Measurements from ENCODE around the gene KIRREL1. TPM values are rescaled to one million over a fixed set of nuclear protein-coding genes. Genes with fewer than 3 reads are reported as not detected.
A peak's percentile ranks its signal among the peaks of the same experiment; 100 is the strongest.

KIRREL1 gene
- total RNA-seq, 1 experiment from 2014 or later = 42.6 TPM

DNA sequence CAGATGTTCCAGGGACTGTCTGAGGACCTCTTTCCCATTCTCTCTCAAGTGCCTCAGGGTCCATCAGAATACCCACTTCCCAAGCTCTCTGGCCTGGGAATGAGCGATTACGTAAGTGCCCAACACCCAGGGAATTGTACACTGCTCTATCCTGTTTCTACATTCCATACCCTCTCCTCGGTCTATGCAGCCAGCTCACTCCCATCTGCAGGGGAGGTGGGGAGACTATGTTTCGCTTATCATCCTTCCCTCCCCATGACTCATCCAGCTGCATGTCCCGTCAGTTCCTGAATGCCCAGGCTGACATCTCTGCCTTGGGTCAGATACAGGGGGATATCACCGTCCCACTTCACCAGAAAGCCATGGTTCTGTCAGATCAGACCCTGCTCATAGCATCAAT is 152.7 kb downstream of the KIRREL1 start:
- peak; percentile 83 for DNase-seq (ENCODE audit: low read depth)

DNA sequence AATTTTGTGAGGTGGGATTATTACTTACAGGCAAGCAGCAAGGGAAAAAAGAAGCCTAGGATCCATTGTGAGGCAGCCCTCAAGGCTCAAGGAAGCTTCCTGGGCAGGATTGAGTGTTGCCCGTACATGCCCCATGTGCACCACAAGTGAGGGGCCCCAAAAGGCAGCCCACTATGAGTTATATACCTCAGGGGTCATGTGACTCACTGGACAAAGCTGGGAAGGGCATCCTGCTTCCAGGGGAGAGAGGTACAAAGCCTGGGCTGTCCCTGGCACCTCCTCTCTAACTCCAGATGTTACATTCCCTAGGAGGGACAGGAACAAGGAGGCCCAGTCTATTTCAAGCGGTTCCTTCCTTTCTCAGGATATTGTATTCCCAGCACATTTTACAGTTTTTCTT is 153.3 kb downstream of the KIRREL1 start:
- DNase-seq (ENCODE audit: low read depth) = no peak

DNA sequence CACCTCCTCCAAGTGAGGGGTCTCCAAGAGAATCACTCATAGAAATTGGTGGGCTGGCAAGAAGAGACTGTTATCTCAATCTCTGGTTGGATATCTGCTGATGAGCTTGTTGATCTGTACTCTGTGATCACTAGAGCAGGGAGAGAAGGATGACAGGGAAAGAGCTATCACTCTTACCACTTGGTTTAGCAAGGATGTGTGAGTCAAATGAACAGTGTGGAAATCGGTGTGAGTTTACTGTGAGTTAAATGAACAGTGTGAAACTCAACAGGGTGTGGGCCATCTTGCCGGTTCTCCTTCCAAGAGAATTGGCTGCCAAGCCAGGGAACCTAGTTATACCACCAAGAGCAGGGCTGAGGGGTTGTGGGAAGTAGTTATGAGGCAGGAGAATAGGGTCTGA is 154.0 kb downstream of the KIRREL1 start:
- DNase-seq (ENCODE audit: low read depth) = no peak

DNA sequence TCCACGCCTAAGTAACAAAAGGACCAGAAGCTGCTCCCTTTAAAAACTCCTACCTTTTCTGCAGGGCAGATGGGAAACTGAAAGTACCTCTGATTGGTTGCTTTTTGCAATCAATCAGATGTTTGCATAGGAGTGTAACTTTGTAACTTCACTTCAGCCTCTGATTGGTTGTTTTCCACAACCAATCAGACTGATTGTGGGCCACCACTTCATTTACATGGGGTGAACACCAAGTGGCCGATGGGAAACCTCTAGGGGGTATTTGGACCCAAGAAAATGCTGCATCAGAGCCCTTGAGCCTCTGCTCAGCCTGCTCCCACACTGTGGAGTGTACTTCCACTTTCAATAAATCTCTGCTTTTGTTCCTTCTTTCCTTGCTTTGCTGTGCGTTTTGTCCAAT is 154.4 kb downstream of the KIRREL1 start:
- DNase-seq (ENCODE audit: low read depth) = no peak

DNA sequence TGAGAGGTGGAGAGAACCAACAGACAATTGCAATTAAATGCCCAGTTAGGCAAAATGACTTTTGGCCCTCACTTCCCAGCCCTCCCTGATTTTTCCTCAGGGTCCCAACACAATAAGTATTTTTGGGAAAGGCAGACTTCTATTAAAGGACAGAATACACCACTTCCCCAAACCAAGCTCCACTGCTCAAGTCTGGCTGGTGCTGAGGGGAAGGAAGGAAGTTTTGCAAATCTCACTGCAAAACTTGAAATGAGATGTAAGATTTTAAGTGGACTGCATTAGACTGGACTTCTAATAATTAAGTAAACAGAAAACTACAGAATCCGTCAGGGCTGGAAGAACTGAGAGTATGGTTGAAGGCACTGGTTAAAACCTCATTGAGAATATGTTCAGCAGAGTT is 155.0 kb downstream of the KIRREL1 start:
- no peak for DNase-seq (ENCODE audit: low read depth)

DNA sequence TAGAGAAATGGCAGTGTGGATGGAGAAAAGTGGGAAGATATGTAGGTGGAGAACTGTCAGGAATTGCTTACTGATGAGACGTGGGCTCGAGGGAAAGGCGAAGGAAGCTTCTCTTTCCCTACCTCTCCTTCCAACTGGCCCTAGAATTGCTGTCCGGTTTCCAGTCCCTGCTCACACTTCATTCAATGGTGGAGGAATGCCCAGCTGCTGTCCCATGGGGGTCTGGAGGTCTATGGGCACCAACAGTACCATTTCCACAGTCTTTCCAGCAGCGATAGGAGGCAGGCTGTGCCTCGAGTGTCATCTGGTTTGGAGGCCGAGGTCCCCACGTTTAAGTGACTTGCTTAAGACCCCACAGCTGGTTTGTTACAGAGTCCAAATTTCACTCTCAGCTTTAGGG is 155.7 kb downstream of the KIRREL1 start:
- no peak for DNase-seq (ENCODE audit: low read depth)

Other genes with a start within 250 kb of the KIRREL1 start
- gene FCRL2, start 216.5 kb upstream of the KIRREL1 start, total RNA-seq (2014; rRNA removed; shearing (Covaris generic)) = not detected in 2 replicates
- gene FCRL1, start 173.5 kb upstream of the KIRREL1 start, total RNA-seq (2014; rRNA removed; shearing (Covaris generic)) = not detected in 2 replicates
- gene CD5L, start 151.8 kb upstream of the KIRREL1 start, total RNA-seq (2014; rRNA removed; shearing (Covaris generic)) = not detected in 2 replicates
- 0.34 and 0.98 TPM in 2 replicates for gene CD1D, start 187.2 kb downstream of the KIRREL1 start, total RNA-seq (2014; rRNA removed; shearing (Covaris generic))

Measured in Daoy (cell line).